ENCODE results near the gene MFSD1. TPM values are rescaled to one million over a fixed set of nuclear protein-coding genes. Genes with fewer than 3 reads are reported as not detected.

Gene MFSD1
- total and polyA plus RNA-seq, 9 of the 15 experiments (the other 6 are each of a cell fraction or from before 2014, with no cell fraction given): 8.7 to 49.5 (median 28.6) TPM

DNA sequence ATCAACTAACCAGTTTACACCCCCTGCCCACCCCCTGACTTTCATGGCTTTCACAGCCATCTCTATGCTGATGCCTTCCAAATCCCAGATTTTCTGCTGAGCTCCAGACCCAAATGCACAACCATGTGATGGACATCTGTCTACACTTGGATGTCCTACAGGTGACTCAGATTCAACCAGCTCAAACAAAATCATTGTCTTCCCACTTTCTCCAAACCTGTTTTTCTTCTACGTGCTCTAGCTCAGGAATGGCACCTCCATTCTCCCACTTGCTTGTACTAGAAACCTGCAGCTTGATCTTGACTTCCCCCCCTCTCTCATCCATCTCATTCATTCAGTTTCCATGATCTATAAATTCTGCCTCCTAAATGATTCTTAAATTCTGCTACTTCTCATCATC lies 35.5 kb upstream of the MFSD1 start:
- no peaks in the 10 kb centered on the region; the same call in 2 of the 3 replicates for H3K36me3 ChIP-seq (ENCODE audit: control insufficient read depth, insufficient read depth, low read length)
- no TSS peak for BruUV-seq (replicated peaks)
- in situ Hi-C loops (cut with MboI): no loop called here
- TF ChIP-seq SMARCA4 (IDR thresholded peaks at IDR 0.05) (no peak), NR4A1 (CRISPR knock-in tag; IDR thresholded peaks at IDR 0.05) (no peak), NR4A1 (tag; IDR thresholded peaks at IDR 0.05) (no peak), HNRNPLL (IDR thresholded peaks at IDR 0.05; ENCODE audit: low read depth, low read length, poor library complexity, severe bottlenecking) (no peak), PHF21A (IDR thresholded peaks at IDR 0.05; ENCODE audit: borderline replicate concordance, low read depth) (no peak), LCOR (CRISPR knock-in tag; IDR thresholded peaks at IDR 0.05) (no peak), CBX5 (IDR thresholded peaks at IDR 0.05; ENCODE audit: borderline replicate concordance, low read depth) (no peak), ZNF3 (CRISPR knock-in tag; IDR thresholded peaks at IDR 0.05) (no peak), TAF1 (IDR thresholded peaks at IDR 0.05; ENCODE audit: control insufficient read depth, extremely low read depth, insufficient read depth, low read length, severe bottlenecking) (no peak), SP1 (CRISPR knock-in tag; IDR thresholded peaks at IDR 0.05) (no peak), E2F3 (CRISPR knock-in tag; IDR thresholded peaks at IDR 0.05) (no peak), POU5F1 (IDR thresholded peaks at IDR 0.05; ENCODE audit: borderline replicate concordance, low read depth, low read length, partially characterized antibody) (no peak), ZFP30 (CRISPR knock-in tag; IDR thresholded peaks at IDR 0.05; ENCODE audit: borderline replicate concordance) (no peak), ZNF184 (CRISPR knock-in tag; IDR thresholded peaks at IDR 0.05) (no peak), ZEB2 (IDR thresholded peaks at IDR 0.05) (no peak), POLR2H (tag; IDR thresholded peaks at IDR 0.05; ENCODE audit: low read depth) (no peak), MTA3 (IDR thresholded peaks at IDR 0.05; ENCODE audit: borderline replicate concordance) (no peak)
- TF ChIP-seq, protein P1, sequence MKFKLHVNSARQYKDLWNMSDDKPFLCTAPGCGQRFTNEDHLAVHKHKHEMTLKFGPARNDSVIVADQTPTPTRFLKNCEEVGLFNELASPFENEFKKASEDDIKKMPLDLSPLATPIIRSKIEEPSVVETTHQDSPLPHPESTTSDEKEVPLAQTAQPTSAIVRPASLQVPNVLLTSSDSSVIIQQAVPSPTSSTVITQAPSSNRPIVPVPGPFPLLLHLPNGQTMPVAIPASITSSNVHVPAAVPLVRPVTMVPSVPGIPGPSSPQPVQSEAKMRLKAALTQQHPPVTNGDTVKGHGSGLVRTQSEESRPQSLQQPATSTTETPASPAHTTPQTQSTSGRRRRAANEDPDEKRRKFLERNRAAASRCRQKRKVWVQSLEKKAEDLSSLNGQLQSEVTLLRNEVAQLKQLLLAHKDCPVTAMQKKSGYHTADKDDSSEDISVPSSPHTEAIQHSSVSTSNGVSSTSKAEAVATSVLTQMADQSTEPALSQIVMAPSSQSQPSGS (CRISPR knock-in tag; IDR thresholded peaks at IDR 0.05): no peak
- TF ChIP-seq, protein P2, sequence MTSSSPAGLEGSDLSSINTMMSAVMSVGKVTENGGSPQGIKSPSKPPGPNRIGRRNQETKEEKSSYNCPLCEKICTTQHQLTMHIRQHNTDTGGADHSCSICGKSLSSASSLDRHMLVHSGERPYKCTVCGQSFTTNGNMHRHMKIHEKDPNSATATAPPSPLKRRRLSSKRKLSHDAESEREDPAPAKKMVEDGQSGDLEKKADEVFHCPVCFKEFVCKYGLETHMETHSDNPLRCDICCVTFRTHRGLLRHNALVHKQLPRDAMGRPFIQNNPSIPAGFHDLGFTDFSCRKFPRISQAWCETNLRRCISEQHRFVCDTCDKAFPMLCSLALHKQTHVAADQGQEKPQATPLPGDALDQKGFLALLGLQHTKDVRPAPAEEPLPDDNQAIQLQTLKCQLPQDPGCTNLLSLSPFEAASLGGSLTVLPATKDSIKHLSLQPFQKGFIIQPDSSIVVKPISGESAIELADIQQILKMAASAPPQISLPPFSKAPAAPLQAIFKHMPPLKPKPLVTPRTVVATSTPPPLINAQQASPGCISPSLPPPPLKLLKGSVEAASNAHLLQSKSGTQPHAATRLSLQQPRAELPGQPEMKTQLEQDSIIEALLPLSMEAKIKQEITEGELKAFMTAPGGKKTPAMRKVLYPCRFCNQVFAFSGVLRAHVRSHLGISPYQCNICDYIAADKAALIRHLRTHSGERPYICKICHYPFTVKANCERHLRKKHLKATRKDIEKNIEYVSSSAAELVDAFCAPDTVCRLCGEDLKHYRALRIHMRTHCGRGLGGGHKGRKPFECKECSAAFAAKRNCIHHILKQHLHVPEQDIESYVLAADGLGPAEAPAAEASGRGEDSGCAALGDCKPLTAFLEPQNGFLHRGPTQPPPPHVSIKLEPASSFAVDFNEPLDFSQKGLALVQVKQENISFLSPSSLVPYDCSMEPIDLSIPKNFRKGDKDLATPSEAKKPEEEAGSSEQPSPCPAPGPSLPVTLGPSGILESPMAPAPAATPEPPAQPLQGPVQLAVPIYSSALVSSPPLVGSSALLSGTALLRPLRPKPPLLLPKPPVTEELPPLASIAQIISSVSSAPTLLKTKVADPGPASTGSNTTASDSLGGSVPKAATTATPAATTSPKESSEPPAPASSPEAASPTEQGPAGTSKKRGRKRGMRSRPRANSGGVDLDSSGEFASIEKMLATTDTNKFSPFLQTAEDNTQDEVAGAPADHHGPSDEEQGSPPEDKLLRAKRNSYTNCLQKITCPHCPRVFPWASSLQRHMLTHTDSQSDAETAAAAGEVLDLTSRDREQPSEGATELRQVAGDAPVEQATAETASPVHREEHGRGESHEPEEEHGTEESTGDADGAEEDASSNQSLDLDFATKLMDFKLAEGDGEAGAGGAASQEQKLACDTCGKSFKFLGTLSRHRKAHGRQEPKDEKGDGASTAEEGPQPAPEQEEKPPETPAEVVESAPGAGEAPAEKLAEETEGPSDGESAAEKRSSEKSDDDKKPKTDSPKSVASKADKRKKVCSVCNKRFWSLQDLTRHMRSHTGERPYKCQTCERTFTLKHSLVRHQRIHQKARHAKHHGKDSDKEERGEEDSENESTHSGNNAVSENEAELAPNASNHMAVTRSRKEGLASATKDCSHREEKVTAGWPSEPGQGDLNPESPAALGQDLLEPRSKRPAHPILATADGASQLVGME (CRISPR knock-in tag; IDR thresholded peaks at IDR 0.05): no peak

More for the DNA sequence above, 35.5 kb upstream of the MFSD1 start:
- Histone ChIP-seq H3K27ac (ENCODE audit: extremely low read depth, low read depth, low read length) (no peak overlapping the region), H3K9me1 (ENCODE audit: control insufficient read depth, insufficient read depth, low read length) (no peaks in the 10 kb centered on the region), H3K79me2 (ENCODE audit: control insufficient read depth, insufficient read depth, low read length) (no peaks in the 10 kb centered on the region), H3K4me1 (replicated peaks in 1 of 2; ENCODE audit: control insufficient read depth in 2 of 2, insufficient read depth in 2 of 2, low read length in 2 of 2) (peaks cover 3 to 23% of the 10 kb centered on the region in 2 experiments; a peak in 3 of 5 replicates), H3K4me2 (ENCODE audit: insufficient read depth, low read length) (no peak overlapping the region), H3K9ac (ENCODE audit: insufficient read depth in 1 of 2, low read depth in 2 of 2, low read length in 2 of 2) (no peak overlapping the region), H3K27me3 (ENCODE audit: control insufficient read depth in 2 of 2, insufficient read depth in 2 of 2, low read length in 2 of 2) (no peaks in the 10 kb centered on the region), H2AFZ (ENCODE audit: low read depth, low read length) (no peak overlapping the region), H3K9me3 (replicated peaks; ENCODE audit: control insufficient read depth, insufficient read depth, low read depth, low read length) (no peaks in the 10 kb centered on the region), H4K20me1 (replicated peaks; ENCODE audit: control insufficient read depth, insufficient read depth, low read length) (no peaks in the 10 kb centered on the region), H3K4me3 (no peak overlapping the region)
- ChIA-PET CTCF (ENCODE audit: low intra/inter-chr PET ratio) (no interaction called here), POLR2A (interaction anchor here (1.4 kb wide), 1 partner anchor 12 kb away, joined by 3 read pairs; no protein-coding TSS in a partner anchor)
- ATAC-seq (no peak), DNase-seq (ENCODE audit: extremely low read depth in 1 of 4, low spot score in 3 of 4) (no peak), FAIRE-seq (no peak)
- 76% methylated on average over 1 of the region's 1 CpG for WGBS (ENCODE audit: insufficient coverage, low coverage, missing lambda C conversion rate)
- intact Hi-C loops (cut with micrococcal nuclease): no loop called here

All from K562 (cell line).